Mesendoderm (in vitro differentiated cells): Measurements from ENCODE around the gene ARRDC2. TPM values are rescaled to one million over a fixed set of nuclear protein-coding genes. Genes with fewer than 3 reads are reported as not detected.
A peak's percentile ranks its signal among the peaks of the same experiment; 100 is the strongest.

Experiments
- DNase-seq: peaks from one replicate; pipeline ENCODE4 v3.0.0; 2013
- H2AK5ac ChIP-seq: 2 replicates; pipeline ENCODE4 v1.6.1; 2013; ENCODE audit warnings: low read length, inconsistent platforms
- H2BK120ac ChIP-seq: 2 replicates; pipeline ENCODE4 v1.6.1; 2013; ENCODE audit warnings: low read depth, mild to moderate bottlenecking, low read length, moderate library complexity, mixed read lengths
- H2BK15ac ChIP-seq: replicated peaks from 2 replicates; pipeline ENCODE4 v1.6.1; 2013; ENCODE audit warnings: low read depth, mild to moderate bottlenecking, moderate library complexity
- H2BK5ac ChIP-seq: 2 replicates; pipeline ENCODE4 v1.6.1; 2013; ENCODE audit warnings: low read length, inconsistent platforms
- H3K18ac ChIP-seq: 2 replicates; pipeline ENCODE4 v1.6.1; 2013; ENCODE audit warnings: mild to moderate bottlenecking, low read length, mixed read lengths
- H3K23ac ChIP-seq: one replicate; pipeline ENCODE4 v1.6.1; 2013; ENCODE audit warnings: low read length
- H3K27ac ChIP-seq: 2 replicates; pipeline ENCODE4 v1.5.1; 2013; ENCODE audit warnings: low read depth, mild to moderate bottlenecking, inconsistent platforms, low read length, moderate library complexity
- H3K27me3 ChIP-seq: 2 replicates; pipeline ENCODE4 v1.6.1; 2013; ENCODE audit warnings: low read length, control low read depth, mild to moderate bottlenecking, inconsistent platforms; ENCODE audit not compliant: insufficient read depth, poor library complexity
- H3K36me3 ChIP-seq: 2 replicates; pipeline ENCODE4 v1.6.1; 2013; ENCODE audit warnings: low read length, inconsistent platforms; ENCODE audit not compliant: control insufficient read depth, insufficient read depth
- H3K4ac ChIP-seq: one replicate; pipeline ENCODE4 v1.6.1; 2013; ENCODE audit warnings: low read depth, mild to moderate bottlenecking, low read length, moderate library complexity
- H3K4me1 ChIP-seq: 2 replicates; pipeline ENCODE4 v1.6.1; 2013; ENCODE audit warnings: low read depth, low read length, inconsistent platforms; ENCODE audit not compliant: control insufficient read depth
- H3K4me2 ChIP-seq: 2 replicates; pipeline ENCODE4 v1.6.1; 2013; ENCODE audit warnings: low read length
- H3K4me3 ChIP-seq: 2 replicates; pipeline ENCODE4 v1.5.1; 2013; ENCODE audit warnings: mild to moderate bottlenecking, low read length
- H3K56ac ChIP-seq: one replicate; pipeline ENCODE4 v1.6.1; 2013; ENCODE audit warnings: low read length
- H3K79me1 ChIP-seq: 2 replicates; pipeline ENCODE4 v1.6.1; 2013; ENCODE audit warnings: low read length, inconsistent platforms
- H3K79me2 ChIP-seq: 2 replicates; pipeline ENCODE4 v1.6.1; 2013; ENCODE audit warnings: mild to moderate bottlenecking, low read length; ENCODE audit not compliant: control insufficient read depth, insufficient read depth
- H3K9ac ChIP-seq: 2 replicates; pipeline ENCODE4 v1.6.1; 2013; ENCODE audit warnings: low read length, inconsistent platforms
- H4K5ac ChIP-seq: one replicate; pipeline ENCODE4 v1.6.1; 2013; ENCODE audit warnings: low read length
- H4K8ac ChIP-seq: one replicate; pipeline ENCODE4 v1.6.1; 2013; ENCODE audit warnings: low read depth, mild to moderate bottlenecking, control low read depth, low read length, moderate library complexity
- WGBS: extraction: QIAGEN DNeasy Blood & Tissue Kit; methylation state at CpG from one replicate; pipeline ENCODE4 v1.1.7; 2013; ENCODE audit warnings: low lambda C conversion rate, missing lambda C conversion rate; ENCODE audit not compliant: insufficient coverage; ENCODE audit errors: extremely low coverage; 5-methylcytosine and 5-hydroxymethylcytosine counted together
- small RNA-seq: library from polyadenylated mRNA; stranded (forward); fragments of <200 nt; extraction: miRNeasy Mini kit (QIAGEN cat#:217004); gene quantifications from one replicate; pipeline ENCODE3, GENCODE V24; 2013; ENCODE audit not compliant: insufficient read depth

ARRDC2 gene

DNA sequence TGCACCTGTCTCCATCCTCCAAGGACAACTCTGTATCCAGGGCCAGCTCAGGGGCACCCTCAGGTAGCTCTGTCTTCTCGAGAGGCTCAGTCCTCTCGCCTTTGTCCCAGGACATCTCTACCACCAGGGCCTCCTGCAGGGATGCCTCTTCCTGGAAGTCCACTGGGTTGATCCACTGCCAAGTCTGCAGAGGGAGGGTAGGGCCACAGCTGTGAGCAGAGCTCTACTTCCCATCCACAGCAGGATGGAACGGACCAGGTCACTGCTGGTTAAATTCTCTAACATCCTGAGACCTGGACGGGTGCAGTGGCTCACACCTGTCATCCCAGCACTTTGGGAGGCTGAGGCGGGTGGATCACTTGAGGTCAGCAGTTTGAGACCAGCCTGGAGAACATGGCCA lies 51.9 kb downstream of the ARRDC2 start:
- Histone ChIP-seq H3K18ac (no peak overlapping the region), H3K9ac (no peak overlapping the region), H3K4ac (no peak overlapping the region), H3K79me1 (no peaks in the 10 kb centered on the region), H4K8ac (no peak overlapping the region), H3K4me3 (no peak overlapping the region), H3K36me3 (no peaks in the 10 kb centered on the region), H3K23ac (no peak overlapping the region), H2AK5ac (no peak overlapping the region), H2BK5ac (no peak overlapping the region), H3K4me2 (no peak overlapping the region), H3K4me1 (no peaks in the 10 kb centered on the region), H3K79me2 (no peaks in the 10 kb centered on the region), H4K5ac (no peak overlapping the region), H2BK120ac (no peak overlapping the region), H3K27ac (no peak overlapping the region), H2BK15ac (no peak overlapping the region), H3K27me3 (no peaks in the 10 kb centered on the region), H3K56ac (no peak overlapping the region)
- no peak for DNase-seq
- WGBS: no CpG with 5 or more reads among the region's 5 CpGs

DNA sequence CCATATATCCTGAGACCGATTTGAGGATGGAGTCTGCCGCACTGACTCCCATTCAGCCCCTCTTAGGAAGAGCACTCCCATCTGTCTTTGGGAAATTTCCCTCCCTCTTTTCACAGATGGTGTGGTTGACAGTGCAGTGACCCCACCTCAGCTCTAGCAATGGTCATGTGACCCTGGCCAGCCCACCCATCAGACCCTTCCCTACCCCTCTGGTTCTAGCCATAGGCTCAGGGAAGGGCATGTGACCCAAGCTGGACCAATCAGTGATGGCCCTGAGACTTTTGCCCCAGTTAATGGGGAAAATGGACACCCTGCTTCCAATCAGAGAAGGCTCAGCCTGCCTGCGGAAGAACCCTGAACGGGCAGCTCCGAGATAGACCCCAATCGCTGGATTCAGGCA lies 52.5 kb downstream of the ARRDC2 start:
- Histone ChIP-seq H3K4ac (no peak overlapping the region), H3K4me2 (no peak overlapping the region), H3K27me3 (no peaks in the 10 kb centered on the region), H3K79me1 (no peaks in the 10 kb centered on the region), H3K36me3 (no peaks in the 10 kb centered on the region), H2BK120ac (no peak overlapping the region), H3K27ac (no peak overlapping the region), H2BK5ac (no peak overlapping the region), H2AK5ac (no peak overlapping the region), H4K8ac (no peak overlapping the region), H3K18ac (no peak overlapping the region), H4K5ac (no peak overlapping the region), H3K23ac (no peak overlapping the region), H3K56ac (no peak overlapping the region), H3K9ac (no peak overlapping the region), H2BK15ac (no peak overlapping the region), H3K79me2 (no peaks in the 10 kb centered on the region), H3K4me1 (no peaks in the 10 kb centered on the region), H3K4me3 (no peak overlapping the region)
- WGBS: no CpG with 5 or more reads among the region's 6 CpGs
- peak; percentile 32 for DNase-seq

DNA sequence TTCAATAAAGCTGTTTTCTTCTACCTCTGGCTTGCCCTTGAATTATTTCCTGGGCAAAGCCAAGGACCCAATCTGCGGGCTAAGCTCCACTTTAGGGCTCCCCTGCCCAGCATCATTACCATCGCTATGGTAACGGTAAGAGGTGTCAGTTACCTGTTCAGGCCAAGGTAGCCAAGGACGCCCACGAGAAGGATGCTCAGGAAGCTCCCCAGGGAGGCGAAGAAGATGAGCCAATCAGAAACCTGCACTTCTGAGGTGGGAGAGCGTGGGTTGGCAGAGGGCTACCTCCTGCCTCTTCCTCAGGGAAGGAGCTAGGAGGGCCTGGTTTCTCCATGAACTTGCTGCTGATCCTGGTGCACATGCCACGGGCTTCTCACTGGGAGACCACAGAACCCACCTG lies 54.1 kb downstream of the ARRDC2 start:
- Histone ChIP-seq H4K8ac (no peak overlapping the region), H3K4me2 (no peak overlapping the region), H2BK15ac (no peak overlapping the region), H3K79me2 (no peaks in the 10 kb centered on the region), H3K18ac (no peak overlapping the region), H2BK5ac (no peak overlapping the region), H3K23ac (no peak overlapping the region), H3K27ac (no peak overlapping the region), H3K36me3 (no peaks in the 10 kb centered on the region), H2BK120ac (no peak overlapping the region), H4K5ac (no peak overlapping the region), H2AK5ac (no peak overlapping the region), H3K4me1 (no peaks in the 10 kb centered on the region), H3K27me3 (no peaks in the 10 kb centered on the region), H3K4ac (no peak overlapping the region), H3K79me1 (no peaks in the 10 kb centered on the region), H3K4me3 (no peak overlapping the region), H3K56ac (no peak overlapping the region), H3K9ac (no peak overlapping the region)
- no peak for DNase-seq
- WGBS: no CpG with 5 or more reads among the region's 8 CpGs

DNA sequence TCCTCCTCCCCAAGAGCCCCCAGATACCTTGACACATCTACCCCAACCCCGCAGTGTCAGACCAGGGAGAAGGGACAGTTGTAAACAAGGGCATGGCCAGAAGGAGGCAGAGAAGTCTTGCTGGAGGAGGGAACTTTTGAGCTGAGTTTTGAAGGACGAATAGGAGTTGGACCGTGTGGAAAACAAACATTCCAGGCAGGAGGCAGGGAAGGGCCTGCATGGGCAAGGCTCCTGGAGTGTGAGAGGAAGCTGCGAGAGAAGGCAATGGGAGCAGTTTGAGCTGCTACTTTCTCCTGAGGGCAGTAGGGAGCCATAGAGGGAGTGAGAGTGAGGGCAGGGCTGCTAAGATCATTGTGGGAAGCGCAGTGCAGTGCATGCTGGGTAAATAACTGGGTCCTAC lies 55.5 kb downstream of the ARRDC2 start:
- Histone ChIP-seq H3K23ac (no peak overlapping the region), H3K79me1 (no peaks in the 10 kb centered on the region), H2BK120ac (no peak overlapping the region), H3K4me1 (no peaks in the 10 kb centered on the region), H3K56ac (no peak overlapping the region), H4K8ac (no peak overlapping the region), H3K4me3 (no peak overlapping the region), H3K9ac (no peak overlapping the region), H3K4me2 (no peak overlapping the region), H3K18ac (no peak overlapping the region), H2AK5ac (no peak overlapping the region), H3K4ac (no peak overlapping the region), H3K27me3 (no peaks in the 10 kb centered on the region), H3K27ac (no peak overlapping the region), H2BK5ac (no peak overlapping the region), H4K5ac (no peak overlapping the region), H2BK15ac (no peak overlapping the region), H3K36me3 (no peaks in the 10 kb centered on the region), H3K79me2 (no peaks in the 10 kb centered on the region)
- peak; percentile 69 for DNase-seq
- WGBS: no CpG with 5 or more reads among the region's 5 CpGs

Small RNAs within 50 kb of the gene (small RNA-seq; reads per million reads assigned to genes)
- not detected for gene RNA5SP468
